GM19023 (cell line): Measurements from ENCODE around the gene TCF12.
"Not testable (repeated sequence)": the region's sequence is repeated elsewhere in the genome, so short reads cannot be mapped to it uniquely, and the experiment has no call there.

Experiments used
- ATAC-seq: cut with Tn5 transposase; IDR thresholded peaks from one replicate; pipeline ENCODE4 v1.9.1; 2021; ENCODE audit warnings: mild to moderate bottlenecking, moderate library complexity; ENCODE audit not compliant: unreplicated experiment

Gene TCF12

GRCh38 chr15:57129064-57129463 lies 210.6 kb downstream of the TCF12 start:
- ATAC-seq = no peak

- no peak for ATAC-seq
These were observed 212.5 kb downstream of the TCF12 start for GRCh38 chr15:57130956-57131355.

GRCh38 chr15:57133127-57133968 lies 214.9 kb downstream of the TCF12 start:
- no peak for ATAC-seq

GRCh38 chr15:57134071-57134605 lies 215.7 kb downstream of the TCF12 start:
- ATAC-seq = no peak

GRCh38 chr15:57134851-57135250 lies 216.4 kb downstream of the TCF12 start:
- ATAC-seq = no peak

GRCh38 chr15:57135800-57136199 lies 217.4 kb downstream of the TCF12 start:
- no peak for ATAC-seq

GRCh38 chr15:57138349-57138788 lies 219.9 kb downstream of the TCF12 start:
- no peak for ATAC-seq

- ATAC-seq = no peak
These were observed 225.2 kb downstream of the TCF12 start for GRCh38 chr15:57143511-57144078.

- ATAC-seq = no peak
These were observed 226.0 kb downstream of the TCF12 start for GRCh38 chr15:57144448-57144847.

- ATAC-seq = no peak
These were observed 228.2 kb downstream of the TCF12 start for GRCh38 chr15:57146506-57147201.

- no peak for ATAC-seq
These were observed 229.2 kb downstream of the TCF12 start for GRCh38 chr15:57147621-57148020.

- ATAC-seq = no peak
These were observed 229.8 kb downstream of the TCF12 start for GRCh38 chr15:57148262-57148661.

GRCh38 chr15:57149196-57149595 lies 230.8 kb downstream of the TCF12 start:
- ATAC-seq = no peak

- ATAC-seq = no peak
These were observed 231.8 kb downstream of the TCF12 start for GRCh38 chr15:57150066-57150865.

GRCh38 chr15:57150866-57151203 lies 232.4 kb downstream of the TCF12 start:
- ATAC-seq = not testable (repeated sequence)

GRCh38 chr15:57152133-57152532 lies 233.7 kb downstream of the TCF12 start:
- no peak for ATAC-seq

- ATAC-seq = no peak
These were observed 234.5 kb downstream of the TCF12 start for GRCh38 chr15:57152666-57153539.

GRCh38 chr15:57156210-57156884 lies 237.9 kb downstream of the TCF12 start:
- ATAC-seq = no peak

- no peak for ATAC-seq
These were observed 240.1 kb downstream of the TCF12 start for GRCh38 chr15:57158589-57158988.
